ENCODE measurements around the gene ZSCAN22. TPM values are rescaled to one million over a fixed set of nuclear protein-coding genes. Genes with fewer than 3 reads are reported as not detected.
"Not testable (repeated sequence)": the region's sequence is repeated elsewhere in the genome, so short reads cannot be mapped to it uniquely, and the experiment has no call there.

ZSCAN22 gene
- polyA plus RNA-seq, 4 donors, result 3.0 to 4.2 (median 3.5) TPM

DNA sequence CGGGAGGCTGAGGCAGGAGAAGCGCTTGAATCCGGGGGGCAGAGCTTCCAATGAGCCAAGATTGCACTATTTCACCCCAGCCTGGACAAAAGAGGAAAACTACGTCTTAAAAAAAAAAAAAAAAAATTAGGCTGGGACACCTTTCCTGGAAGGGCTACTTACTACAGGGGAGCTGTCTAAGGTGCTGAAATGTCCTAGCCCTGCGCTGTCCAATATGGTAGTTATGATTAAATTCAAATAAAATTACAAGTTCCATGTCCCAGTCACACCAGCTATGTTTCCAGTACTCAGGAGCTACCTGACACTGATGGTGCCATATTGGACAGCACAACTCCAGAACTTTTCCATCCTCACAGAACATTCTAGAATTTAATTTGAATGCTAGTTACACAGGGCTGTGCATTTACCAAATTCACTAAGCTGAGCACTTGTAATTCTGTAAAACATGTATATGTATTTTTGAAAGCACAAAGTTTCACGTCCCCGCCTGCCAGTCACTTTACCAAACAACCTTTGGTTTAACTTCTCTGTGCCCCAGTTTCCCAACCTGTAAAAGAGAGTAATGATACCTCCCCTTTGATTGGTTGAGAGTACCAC lies 9.2 kb upstream of the ZSCAN22 start:
- DNase-seq (ENCODE audit: low read depth in 4 of 4, low spot score in 2 of 4), result peak in 1 of 4 donors; percentile 33

DNA sequence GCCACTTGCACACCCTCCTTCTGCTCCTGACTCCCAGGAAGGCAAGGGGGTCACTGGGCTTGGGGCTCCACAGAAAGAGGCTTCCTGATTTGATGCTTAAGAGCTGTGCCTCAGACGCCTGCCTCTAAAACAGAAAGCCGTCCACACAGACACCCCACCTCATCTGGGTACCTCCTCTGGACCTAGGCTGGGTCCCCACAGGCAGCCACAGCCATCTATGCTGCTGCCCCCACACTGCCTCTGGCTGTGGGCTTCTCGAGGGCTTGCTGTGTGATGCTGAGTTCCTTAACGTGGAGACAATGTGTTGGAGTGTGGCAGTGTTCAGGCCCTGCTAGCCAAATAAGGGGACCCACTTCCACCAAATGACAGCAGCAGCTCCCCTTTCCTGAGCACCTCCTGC lies 8.5 kb upstream of the ZSCAN22 start:
- DNase-seq (ENCODE audit: low read depth in 4 of 4, low spot score in 2 of 4), result no peak

DNA sequence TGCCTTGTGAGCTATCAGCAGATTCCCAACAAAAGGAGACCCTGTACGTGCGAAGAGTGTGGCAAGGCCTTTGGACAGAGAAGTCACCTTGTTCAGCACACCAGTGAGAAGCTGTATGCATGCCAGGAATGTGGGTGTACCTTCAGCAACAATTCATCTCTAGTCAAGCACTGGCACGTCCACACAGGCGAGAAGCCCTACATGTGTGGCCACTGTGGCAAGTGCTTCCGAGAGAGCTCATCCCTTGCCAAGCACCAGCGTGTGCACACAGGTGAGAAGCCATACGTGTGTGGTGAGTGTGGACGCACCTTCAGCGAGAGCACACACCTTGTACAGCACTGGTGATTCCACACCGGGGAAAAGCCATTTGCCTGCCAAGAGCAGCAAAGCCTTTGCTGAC lies 7.6 kb upstream of the ZSCAN22 start:
- DNase-seq (ENCODE audit: low read depth in 4 of 4, low spot score in 2 of 4), result no peak

DNA sequence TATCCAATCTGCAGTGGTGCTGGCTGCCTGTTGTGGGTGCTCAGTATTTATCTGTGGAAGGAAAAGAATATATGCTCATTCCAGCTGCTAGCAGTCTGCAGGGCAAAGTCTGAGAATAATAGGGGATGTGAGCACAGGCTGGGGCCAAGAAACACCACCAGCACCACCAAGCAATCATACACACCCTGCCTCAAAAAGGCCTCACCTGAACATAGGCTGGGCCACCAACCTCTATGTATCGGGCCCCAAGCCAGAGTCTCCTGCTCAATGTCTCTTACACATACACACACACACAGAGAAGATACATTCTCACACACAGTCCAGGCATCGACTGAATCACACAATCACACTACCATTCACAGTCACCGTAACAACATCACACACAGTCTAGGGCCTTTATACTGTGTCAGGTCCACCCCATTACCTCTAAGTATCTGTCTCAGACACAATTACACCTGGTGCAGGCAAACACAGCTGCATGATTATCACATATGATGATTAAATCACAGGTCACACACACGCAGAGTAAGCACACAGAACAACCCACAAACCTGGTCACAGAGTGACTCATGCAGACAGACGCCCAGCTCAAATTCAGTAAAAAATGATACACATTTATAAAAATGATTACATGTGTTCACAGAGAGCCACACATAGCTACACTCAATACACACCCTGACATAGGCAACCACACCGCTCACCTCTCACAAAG lies 1.3 kb upstream of the ZSCAN22 start:
- DNase-seq (ENCODE audit: low read depth in 4 of 4, low spot score in 2 of 4), result no peak

DNA sequence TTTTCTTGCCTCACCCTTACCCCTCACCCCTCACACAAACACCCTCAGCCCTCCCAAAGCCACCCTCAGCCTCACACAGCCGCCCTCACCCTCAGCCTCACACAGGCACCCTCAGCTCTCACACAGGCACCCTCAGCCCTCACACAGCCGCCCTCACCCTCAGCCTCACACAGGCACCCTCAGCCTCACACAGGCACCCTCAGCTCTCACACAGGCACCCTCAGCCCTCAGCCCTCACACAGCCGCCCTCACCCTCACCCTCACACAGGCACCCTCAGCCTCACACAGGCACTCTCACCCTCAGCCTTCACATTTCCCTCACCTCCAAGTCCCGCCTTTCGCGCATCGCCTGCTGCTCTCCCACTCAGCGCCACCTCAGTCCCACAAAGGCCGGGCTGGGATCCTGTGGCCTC lies 287 bp upstream of the ZSCAN22 start:
- DNase-seq (ENCODE audit: low read depth in 4 of 4, low spot score in 2 of 4), result no peak

DNA sequence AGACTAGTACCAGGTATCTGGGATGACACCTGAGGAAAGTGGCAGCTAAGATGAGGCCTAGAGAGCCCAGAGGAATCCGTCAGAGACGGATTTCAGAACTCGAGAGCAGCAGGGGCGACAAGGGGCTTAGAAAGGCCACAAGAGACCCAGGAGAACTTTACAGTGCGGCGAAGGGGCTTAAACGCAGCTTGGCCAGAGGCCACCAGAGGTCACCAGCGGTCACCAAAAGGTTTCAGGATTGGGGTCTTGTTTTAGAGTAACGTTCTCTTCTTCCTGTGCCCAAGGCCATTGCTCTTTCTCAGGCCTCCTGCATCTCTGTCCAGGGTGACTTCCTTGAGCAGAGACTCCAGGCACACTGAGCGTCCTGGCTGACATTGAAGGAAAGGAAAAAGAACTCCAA lies 2.2 kb downstream of the ZSCAN22 start:
- DNase-seq (ENCODE audit: low read depth in 4 of 4, low spot score in 2 of 4), result no peak

DNA sequence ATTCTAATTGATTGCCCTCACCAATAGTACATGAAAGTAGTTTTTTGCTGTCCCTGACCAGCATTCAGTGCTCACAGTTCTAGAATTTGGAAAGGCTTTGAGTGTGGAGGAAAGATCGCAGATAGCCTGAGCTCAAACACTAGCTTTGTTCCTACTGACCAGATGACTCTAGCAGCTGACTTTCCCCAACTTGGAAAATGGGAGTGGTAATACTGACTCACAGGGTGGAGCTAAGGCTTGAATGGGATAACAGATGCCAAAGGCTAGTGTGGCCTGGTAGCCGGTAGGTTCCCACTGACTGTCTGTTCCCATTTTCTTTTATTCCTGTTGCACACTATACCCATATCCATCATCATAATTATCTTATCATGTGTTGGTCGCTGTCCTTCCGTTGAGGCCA lies 3.7 kb downstream of the ZSCAN22 start:
- DNase-seq (ENCODE audit: low read depth in 4 of 4, low spot score in 2 of 4), result no peak

DNA sequence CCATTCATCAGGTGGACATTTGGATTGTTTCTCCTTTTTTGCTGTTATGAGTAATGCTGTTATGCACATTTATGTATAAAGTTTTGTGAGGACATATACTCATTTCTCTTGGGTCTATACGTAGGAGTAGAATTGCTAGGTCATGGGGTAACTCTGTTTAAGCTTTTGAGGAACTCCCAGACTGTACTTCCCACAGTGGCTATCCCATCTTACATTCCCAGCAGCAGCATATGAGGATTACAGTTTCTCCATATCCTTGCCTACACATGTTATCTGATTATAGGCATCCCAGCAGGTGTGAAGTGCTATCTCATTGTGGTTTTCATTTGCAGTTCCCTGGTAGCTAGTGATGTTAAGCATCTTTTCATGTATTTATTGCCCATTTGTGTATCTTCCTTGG lies 5.9 kb downstream of the ZSCAN22 start:
- DNase-seq (ENCODE audit: low read depth in 4 of 4, low spot score in 2 of 4), result no peak

DNA sequence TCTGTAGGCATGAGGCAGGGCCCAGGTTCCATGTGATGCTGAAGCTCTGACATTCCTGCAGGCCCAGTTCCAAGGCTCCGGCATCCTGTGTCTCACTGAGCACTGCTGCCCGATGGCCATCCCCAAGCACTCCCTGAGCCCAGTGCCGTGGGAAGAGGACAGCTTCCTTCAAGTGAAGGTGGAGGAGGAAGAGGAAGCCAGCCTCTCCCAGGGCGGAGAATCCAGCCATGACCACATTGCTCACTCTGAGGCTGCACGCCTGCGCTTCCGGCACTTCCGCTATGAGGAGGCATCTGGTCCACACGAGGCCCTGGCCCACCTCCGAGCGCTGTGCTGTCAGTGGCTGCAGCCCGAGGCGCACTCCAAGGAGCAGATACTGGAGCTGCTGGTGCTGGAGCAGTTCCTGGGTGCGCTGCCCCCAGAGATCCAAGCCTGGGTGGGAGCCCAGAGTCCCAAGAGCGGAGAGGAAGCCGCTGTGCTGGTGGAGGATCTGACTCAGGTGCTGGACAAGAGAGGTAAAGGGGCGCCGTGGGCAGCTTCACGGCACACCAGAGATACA lies 8.0 kb downstream of the ZSCAN22 start:
- DNase-seq (ENCODE audit: low read depth in 4 of 4, low spot score in 2 of 4), result no peak

DNA sequence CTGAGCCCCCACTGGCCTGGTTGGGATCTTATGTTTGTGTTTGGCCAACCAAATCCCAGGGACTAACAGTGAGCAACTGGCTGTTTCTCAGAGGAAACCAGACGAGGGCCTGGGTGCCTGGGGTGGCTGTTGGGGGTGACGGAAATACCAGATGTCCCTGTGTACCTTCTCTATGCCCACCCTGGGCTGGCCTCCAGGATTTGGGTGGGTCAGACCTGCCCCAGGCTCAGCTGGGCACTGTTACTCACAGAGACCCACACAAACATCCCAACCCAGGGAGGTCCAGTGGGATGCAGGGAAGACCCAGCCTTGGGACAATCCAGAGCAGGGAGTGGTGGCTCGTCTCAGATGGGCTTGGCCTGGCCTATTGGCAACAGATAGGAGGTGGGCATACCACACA lies 8.8 kb downstream of the ZSCAN22 start:
- no peak for DNase-seq (ENCODE audit: low read depth in 4 of 4, low spot score in 2 of 4)

DNA sequence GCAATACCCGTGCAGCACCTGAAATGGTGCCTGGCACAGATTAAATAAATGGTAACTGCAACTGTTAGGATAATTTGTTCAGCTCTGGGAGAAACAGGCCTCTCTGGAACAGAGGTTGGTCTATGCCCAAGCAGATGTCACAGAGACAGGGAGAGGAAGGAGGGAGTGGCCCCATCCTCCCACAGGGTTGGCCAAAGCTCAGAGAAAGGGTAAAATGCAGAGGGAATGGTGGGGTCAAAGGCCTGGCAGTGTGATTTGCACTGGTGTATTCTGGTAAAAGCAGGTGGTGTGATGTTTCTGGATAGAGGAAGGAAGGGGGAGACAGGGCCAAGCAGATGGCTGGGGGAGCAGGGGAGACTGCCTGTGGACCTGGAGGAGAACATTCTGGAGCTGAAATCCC lies 9.4 kb downstream of the ZSCAN22 start:
- DNase-seq (ENCODE audit: low read depth in 4 of 4, low spot score in 2 of 4), result no peak

DNA sequence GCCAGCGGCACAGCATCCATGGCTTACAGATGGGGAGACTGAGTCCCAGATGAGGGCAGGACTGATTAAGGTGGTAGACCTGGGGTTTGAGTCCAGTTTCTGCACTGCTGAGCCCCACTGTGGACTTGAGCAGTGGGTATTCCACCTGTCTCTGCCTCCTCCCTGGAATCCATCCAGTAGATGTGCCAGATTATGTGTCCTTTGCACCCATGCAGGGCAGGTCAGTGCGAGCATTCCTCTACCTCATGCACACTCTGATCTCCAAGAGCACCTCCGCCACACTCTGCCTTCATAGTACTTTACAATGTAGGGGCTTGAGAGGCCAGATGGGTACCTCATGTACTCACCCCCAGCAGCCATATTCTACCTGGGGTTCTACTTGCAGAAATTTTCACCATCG lies 10.0 kb downstream of the ZSCAN22 start:
- DNase-seq (ENCODE audit: low read depth in 4 of 4, low spot score in 2 of 4), result no peak

DNA sequence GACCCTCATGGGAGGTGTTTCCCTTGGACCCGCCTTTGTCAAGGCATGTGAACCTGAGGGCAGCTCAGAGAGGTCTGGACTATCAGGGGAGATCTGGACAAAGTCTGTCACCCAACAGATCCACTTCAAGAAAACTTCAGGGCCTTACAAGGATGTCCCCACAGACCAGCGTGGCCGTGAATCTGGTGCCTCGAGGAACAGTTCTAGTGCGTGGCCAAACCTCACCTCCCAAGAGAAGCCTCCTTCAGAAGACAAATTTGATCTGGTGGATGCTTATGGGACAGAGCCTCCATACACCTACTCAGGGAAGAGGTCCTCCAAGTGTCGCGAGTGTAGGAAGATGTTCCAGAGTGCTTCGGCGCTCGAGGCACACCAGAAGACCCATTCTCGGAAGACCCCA lies 11.5 kb downstream of the ZSCAN22 start:
- DNase-seq (ENCODE audit: low read depth in 4 of 4, low spot score in 2 of 4), result no peak

DNA sequence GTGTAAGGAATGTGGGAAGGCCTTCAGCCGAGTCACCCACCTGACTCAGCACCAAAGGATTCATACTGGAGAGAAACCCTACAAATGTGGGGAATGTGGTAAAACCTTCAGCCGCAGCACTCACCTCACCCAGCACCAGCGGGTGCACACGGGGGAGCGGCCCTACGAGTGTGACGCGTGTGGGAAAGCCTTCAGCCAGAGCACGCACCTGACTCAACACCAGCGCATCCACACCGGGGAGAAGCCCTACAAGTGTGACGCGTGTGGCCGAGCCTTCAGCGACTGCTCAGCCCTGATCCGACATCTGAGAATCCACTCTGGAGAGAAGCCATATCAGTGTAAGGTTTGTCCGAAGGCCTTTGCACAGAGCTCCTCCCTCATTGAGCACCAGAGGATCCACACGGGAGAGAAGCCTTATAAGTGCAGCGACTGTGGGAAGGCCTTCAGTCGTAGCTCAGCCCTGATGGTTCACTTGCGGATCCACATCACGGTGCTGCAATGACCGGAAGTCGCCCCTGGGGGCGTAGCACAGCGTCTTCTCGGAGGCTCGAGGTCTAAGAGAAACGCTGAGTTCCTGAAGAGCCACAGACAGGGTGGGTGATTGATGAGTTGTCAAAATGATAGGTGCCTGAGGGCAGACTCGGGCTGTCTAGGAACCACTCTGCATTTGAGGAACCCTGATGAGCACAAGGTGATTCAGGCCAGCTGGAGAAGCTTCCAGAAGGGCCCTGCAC lies 12.2 kb downstream of the ZSCAN22 start:
- no peak for DNase-seq (ENCODE audit: low read depth in 4 of 4, low spot score in 2 of 4)

DNA sequence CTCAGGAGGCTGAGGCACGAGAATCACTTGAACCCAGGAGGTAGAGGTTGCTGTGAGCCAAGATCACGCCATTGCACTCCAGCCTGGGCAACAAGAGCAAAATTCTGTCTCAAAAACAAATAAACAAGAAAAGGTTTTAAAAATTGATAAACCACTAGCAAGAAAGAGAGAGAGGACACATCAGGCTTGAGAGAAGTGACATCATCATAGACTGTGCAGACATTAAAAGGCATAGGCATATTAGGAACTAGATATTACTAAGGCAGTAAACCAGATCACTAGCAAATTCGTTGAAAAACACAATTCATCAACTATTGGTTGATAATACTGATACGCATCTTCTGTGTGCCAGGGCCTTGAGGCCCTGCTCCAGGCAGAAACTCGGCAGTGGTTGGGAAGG lies 18.8 kb downstream of the ZSCAN22 start:
- no peak for DNase-seq (ENCODE audit: low read depth in 4 of 4, low spot score in 2 of 4)

DNA sequence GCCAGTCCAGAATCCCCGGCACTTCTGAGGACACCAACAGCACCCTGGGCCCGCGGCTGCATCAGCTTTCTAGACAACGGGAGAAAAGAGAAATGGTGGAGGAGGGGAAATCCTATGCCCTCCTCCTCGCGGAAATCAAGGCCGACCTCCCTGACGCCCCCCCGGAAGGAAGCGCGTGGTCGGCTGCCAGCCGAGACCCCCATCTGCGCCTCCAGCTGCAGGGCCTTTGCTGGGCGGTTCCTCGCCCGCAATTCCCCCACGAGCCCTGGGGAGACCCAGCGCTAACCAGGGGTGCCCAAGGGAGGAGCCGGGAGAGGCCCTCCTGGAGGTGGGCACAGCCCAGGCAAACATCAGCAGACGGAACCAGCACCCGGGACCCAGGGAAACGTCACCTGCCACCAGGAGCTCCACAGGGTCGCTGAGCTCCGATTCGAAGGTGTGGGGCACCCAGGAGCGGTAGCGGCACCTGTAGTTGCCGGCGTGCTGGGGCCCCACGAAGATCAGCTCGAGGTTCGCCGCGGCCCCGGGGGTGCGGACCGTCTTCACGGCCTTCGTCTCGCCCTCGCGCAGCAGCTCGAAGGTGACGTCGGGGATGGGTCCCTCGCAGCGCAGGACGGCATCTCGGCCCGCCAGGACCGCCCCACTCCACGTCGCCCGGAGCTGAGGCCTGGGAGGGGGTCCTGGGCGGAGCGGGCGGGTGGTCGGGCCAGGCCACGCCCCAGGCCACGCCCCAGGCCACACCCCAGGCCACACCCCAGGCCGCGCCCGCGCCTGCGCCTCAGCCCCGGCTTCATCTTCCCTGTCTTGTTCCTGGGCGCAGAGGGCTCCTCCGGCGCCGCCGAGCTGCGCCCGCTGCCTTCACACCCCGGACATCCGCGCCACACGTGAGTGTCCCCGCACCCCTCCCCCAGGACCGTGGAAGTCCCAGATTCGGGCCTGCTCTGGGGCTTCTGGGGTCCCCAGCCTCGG lies 20.5 kb downstream of the ZSCAN22 start:
- no peak for DNase-seq (ENCODE audit: low read depth in 4 of 4, low spot score in 2 of 4)

DNA sequence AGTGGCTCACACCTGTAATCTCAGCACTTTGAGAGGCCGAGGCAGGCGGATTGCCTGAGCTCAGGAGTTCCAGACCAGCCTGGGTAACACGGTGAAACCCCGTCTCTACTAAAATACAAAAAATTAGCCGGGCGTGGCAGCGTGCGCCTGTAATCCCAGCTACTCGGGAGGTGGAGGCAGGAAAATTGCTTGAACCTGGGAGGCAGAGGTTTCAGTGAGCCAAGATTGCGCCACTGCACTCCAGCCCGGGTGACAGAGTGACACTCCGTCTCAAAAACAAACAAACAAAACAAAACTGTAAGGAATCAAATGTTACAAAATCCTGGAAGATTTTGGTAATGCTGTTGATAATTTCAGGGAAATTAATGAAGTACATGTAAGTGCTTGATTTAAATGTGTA lies 21.3 kb downstream of the ZSCAN22 start:
- not testable (repeated sequence) for DNase-seq (ENCODE audit: low read depth in 4 of 4, low spot score in 2 of 4)

DNA sequence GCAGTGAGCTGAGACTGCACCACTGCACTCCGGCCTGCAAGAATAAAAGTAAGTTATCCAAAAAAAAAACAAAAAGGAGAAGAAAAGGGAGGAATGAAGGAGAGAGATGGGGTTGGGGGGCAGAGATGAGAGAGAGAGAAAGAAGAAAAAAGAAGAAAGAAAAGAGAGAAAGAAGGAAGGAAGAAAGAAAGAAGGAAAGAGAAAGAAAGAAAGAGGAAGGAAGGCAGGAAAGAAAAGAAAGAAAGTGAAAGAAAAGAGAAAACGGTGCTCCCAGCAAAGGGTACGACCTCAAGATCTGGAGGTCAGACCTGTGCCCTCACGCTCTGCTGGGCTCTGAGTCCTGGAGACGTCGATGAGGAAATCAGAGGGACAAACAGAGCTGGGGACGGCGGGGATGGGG lies 22.8 kb downstream of the ZSCAN22 start:
- DNase-seq (ENCODE audit: low read depth in 4 of 4, low spot score in 2 of 4), result no peak

DNA sequence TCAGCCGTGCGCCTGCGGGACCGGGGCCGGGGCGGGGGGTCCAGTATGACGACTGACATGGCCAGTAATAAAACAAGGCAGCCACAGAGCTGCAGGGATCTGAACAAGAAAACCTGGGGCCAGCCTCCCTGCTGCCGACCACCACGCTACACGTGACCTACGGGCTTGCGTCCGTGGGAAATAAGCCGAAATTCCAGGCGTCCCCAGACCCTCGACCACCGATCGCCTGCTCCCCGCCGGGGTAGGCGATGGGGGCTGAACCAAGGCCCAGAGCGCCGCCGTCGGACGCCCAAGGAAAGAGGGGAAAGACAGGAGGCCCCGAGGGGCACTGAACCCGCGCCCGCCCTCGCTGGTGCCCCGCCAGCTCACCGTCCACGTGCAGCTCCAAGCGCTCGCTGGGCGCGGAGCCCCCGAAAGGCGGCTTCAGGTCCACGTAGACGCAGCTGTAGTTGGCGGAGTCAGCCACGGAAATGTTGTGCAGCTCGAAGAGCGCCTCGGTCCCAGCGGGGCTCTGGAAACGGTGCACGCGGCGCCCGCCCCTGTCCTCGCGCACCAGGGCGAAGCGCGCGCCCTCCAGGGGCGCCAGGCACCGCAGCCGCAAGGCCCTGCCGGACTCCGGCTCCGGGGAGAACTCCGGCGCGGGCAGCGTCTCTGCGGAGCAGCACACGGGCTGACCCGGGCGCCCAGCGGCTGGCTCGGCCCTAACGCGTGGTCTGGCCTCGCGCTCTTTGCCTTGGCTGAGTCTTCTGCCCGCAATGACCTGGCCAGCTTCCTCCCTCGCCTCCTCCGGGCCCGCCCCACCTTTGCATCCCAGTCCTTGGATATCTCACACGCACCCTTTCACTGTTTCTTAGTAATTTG lies 23.4 kb downstream of the ZSCAN22 start:
- no peak for DNase-seq (ENCODE audit: low read depth in 4 of 4, low spot score in 2 of 4)

Data from left renal cortex interstitium (tissue), 4 donors.